GM21423 (cell line): ENCODE results near the gene SGCB.

Source experiments
- ATAC-seq: cut with Tn5 transposase; IDR thresholded peaks from one replicate; pipeline ENCODE4 v1.9.1; 2021; ENCODE audit warnings: mild to moderate bottlenecking, moderate library complexity; ENCODE audit not compliant: unreplicated experiment

SGCB gene

DNA sequence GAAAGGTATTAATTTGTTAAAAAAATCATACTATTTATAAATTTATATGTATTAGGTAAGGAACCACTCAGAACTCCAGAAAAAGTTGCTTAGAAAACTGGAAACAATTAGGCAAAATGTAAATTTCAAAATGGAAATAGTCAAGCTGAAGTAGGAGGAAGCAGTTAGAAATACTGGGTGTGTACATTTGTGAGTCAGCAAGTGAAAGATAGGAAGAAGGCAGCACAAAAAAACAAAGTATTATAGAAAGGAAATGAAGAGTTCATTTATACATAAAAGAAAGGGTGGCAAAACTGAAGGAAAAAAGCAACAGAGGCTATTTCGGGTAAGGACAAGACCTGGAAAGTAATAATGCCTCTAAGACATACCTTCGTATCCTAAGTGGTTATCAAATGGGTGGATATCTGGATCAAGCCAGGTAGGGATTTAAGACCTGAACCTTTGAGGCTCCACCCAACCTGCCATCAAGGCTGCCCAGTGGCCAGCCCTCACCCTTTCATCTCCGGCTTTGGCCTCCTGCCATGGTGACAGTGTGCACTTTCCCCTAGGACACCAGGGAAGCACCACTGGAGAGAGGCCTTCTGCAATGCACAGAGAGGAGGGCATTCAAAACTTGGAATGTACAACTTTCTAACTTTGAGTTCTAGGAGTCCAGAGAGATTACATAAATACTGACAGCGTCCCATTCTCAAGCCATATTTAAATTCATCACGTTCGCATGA lies 18.0 kb downstream of the SGCB start, which contains the start of gene LRRC66:
Gene LRRC66, minus strand, starts transcription at position 428 of the 722 bp plus-strand sequence. CDS start 2,750 bp downstream, outside the sequence.
- no peak for ATAC-seq

DNA sequence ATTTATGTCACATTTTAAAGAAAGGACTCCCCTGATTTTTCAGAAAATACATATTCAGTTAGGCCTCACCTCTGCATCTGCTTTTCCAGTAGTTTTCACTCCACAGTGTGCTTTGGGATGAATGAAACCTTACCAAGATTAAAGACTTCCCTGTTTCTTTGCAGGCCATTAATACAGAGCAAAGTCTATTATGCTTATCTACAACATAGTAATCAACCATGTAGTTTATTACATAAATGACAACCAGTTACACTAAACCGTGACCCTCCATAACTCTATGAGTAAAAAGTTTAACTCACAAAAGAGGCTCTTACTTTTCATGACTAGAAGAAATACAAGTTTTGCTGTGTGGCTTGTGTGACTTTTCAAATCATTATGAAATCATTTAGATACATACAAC lies 20.3 kb downstream of the SGCB start:
- ATAC-seq = no peak

DNA sequence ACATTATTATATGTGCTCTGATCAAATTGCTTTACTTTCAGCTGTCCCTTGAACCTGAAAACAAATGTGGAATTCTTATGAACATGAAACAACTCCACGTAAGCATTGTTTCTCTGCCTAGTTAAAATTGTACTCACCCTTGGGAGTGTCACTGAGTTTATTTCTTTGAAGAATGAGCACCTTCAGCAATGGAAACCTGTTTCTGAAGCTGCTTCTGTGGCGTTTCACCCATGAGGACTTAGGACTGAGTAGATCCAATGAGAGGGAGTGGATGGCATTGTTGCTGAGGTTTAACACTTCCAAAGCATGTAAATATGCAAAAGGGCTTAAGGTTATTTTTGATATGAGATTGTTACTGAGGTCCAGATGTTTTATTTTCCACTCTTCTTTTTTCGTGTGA lies 21.1 kb downstream of the SGCB start:
- ATAC-seq = no peak

DNA sequence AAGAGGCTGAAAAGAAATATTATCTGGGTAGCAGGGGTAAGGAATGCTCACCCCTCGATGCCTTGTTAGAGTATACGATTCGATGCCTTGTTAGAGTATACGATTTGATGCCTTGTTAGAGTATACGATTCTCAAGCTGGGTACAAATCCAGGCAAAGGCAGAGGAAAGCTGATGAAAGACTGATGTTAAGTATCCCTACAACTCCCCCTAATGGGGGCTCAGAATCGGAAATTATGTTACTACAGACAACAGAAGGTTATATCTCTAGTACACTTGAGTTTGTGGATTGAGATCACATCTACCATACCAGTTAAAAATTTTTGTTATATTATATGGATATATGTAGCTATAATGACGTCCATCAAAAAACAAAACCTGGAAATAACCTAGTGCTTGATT lies 22.7 kb downstream of the SGCB start:
- ATAC-seq = no peak

DNA sequence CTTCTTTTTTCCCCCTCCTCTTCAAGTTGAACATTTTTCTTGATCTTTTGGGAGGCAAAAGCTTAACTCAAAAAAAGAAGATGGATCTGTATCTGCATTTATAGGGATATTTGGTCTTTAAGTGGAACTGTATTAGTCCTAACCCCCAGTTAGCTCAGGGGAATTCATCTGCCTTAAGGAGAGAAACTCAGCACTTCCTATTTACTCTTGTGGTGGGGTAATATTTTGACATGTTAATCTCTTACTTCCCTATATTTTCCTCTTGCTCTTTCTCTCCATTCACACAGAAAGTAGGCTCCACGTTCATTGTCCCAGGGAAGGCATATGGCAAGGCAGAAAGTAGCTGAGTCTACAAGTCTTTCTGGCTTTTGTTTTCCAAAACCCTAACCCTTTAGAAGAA lies 23.2 kb downstream of the SGCB start:
- ATAC-seq = no peak

DNA sequence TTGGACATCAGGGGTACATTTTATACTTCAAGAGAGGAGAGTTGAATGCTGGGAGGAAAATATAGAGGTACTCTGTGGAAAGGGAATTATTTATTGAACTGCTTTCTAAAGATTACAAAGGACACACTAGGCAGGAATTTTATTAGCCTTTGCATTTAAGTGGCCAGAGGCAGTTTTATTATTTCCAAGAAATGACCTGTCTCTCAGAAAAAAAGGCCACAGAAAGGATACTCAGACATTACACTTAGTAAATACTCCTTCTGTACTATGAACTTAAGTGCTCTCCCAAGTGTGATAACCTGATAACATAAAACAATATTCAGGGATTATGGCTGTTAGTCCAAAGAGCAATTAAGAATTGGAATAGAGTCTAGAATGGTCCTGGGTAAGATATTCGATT lies 25.4 kb downstream of the SGCB start:
- ATAC-seq = no peak

DNA sequence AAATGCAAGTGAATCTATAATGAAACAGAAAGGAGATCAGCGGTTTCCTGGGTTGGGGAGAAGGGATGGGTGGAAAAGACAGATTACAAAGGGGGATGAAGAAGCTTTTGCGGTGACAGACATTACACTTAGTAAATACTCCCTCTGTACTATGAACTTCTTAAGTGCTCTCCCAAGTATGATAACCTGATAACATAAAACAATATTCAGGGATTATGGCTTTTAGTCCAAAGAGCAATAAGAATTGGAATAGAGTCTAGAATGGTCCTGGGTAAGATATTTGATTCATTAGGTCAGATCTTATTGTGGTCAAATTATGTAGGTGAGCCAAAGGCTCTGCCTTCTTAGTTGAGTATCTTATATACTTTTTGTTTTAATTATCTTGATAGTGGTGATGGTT lies 27.1 kb downstream of the SGCB start:
- ATAC-seq = no peak

DNA sequence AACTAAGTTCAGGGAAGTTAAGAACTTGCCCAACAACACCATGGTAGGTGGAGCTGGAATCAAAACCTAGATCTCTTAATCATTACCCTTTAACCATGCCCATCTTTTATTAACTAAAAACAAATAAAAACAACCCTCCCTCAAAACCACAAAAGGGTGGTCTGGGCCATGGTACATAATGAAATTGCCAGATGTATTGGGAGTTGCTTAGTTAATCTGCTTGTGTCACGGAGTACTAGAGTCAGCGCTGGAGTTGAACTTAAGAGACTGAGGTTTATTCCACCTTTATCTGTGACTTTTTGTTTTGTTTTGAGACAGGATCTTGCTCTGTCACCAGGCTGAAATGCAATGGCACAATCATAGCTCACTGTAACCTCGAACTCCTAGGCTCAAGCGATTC lies 31.2 kb downstream of the SGCB start:
- no peak for ATAC-seq

DNA sequence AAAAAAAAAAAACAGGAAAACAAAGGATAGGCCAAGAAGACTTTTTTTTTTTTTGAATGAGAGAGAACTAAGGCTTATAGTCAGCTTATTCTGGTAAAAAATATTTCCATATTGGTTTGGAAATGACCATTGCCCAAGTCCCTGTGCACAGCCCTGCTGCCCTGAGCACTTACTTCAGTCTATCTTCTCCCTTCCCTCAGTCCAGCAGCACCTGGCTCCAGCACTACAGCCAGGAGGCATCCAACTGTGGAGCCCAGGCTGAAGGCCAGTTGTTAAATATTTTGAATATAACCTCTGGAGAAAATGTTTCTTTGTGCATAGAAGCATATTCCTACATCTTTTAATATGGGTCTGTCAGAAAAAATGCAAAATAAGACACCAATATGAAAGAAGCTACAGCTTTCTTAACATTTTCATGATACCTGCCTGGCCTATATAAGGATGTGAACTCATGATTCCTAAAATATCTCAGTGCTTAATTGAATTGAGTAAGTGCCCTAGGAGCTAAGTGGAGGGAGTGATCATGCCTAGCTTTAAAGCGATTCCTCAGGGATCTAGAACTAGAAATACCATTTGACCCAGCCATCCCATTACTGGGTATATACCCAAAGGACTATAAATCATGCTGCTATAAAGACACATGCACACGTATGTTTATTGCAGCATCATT lies 32.4 kb downstream of the SGCB start:
- ATAC-seq = no peak

DNA sequence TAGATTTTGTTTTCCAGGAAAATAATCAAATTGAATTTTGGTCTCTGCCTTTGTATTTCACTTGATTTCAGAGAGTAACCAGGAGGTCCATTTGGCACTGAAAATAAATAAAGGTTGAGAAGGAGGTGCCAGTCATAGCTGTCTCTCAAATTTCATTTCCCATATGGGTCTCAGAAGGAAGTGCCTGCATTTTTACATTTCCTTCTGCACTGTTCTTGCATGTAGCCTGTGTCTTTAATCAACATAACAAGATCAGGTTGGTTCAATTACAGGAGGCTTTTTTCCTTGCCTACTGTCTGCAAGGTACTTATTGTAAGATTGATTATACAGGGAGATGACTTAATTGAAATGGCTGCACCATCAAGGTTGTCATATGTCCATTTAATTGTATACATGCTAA lies 33.7 kb downstream of the SGCB start:
- ATAC-seq = no peak

DNA sequence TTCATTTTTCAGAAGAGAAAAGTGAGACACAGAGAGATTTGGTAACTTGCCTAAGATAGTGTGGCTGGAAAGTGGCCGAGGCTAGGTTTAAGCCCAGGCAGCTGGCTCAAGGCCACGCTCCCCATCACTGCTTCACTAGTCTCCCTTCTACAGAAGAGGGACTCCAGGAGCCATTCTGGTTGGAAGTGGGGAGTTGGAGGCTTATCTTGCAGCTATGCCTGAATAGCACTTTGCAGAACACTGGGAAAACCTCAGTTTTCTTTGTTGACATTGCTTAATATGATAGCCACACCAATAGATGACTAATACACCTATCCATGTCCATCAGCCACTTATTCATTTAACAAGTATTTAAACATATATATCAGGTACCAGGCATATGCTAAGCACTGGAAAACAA lies 36.5 kb downstream of the SGCB start:
- ATAC-seq = no peak

DNA sequence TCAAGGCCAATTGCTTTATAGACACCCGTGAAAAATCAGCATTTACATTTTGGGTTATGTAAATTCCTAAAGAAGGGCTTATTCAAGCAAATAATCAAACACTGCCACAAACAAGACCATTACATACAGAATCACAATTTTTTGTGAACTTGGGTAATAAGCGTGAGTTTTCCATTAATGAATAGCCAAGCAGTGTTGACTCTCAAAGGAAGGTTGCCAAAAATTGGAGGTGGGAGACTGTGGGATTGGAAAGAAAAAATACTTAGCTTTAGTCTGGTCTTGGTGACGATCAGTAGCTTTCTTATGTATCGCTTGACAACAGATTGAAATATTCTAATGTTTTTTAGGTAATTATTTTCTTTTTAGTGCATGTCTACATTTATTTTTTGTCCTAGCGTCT lies 38.8 kb downstream of the SGCB start:
- ATAC-seq = no peak

DNA sequence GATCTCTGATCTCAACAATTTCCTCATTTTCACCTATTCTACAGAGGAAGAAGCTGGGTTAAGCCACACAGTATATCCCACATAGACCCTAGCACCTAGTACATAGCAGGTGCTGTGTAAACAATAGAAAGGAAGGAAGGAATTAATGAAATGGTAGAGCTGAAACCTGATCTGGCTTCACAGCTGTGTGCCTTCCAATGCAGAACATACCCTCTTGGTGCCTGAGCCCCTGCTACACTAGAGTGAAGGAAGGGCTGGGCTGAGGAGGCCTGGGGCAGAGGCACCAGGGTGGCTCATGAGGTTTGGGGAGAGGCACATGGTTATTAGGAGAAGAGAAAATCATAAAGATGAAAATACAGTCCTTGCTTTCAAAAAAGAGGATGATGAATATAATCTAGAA lies 39.3 kb downstream of the SGCB start:
- no peak for ATAC-seq

DNA sequence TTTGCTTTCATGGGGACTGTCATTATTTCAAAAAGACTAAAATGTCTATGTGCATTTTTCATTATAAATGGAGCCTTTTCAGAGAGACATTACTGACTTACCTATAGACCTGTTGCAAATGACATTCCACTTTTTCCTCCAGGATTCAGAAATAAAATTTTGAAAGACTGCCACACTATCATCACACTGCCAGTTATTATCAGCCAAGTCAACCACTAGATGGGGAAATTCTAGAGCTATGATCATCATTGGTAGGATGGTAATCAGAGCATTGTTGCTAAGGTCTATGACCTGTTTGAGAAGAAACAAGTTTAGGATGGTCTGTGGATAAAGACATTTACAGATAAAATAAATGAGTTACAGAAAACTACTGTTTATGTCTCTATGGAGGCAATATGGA lies 40.5 kb downstream of the SGCB start:
- ATAC-seq = no peak

DNA sequence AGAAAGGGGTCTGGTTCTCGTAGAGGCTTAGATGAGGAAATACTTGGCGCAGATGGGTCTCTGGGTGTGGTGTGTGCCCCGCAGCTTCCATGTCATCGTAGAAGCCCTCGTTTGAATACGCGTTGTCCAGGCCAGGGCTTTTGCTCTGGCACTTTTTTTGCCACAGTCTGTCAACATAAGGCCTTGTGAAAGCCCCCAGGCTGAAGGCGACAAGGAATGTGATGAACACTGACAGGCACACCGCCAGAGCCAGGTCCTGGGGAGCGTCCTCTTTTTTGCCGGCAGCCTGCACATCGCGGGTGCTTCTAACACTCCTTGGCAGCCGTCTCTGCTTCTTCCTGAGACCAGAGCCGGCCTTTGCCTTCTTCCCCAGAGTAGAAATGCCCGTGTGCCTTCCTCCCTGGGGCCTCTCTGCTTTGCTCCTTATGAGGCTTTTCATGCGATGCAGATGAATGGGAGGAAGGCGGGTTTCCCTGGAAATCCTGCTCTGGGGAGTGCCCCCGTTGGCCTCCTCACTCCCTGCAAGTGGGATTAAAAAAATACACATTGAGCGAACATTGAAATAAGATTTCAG lies 42.4 kb downstream of the SGCB start:
- no peak for ATAC-seq
